GM23248 (cell line): ENCODE results near the gene FAM222B. TPM values are rescaled to one million over a fixed set of nuclear protein-coding genes. Genes with fewer than 3 reads are reported as not detected.

Experiments
- DNase-seq: peaks from one replicate; pipeline ENCODE4 v3.0.0-alpha.2; 2015
- H2AFZ ChIP-seq: fragments of 200-600 bp; sonication (generic); 2 replicates; pipeline ENCODE4 v1.6.1; 2016; ENCODE audit warnings: antibody characterized with exemption
- H3F3A ChIP-seq: fragments of 200-600 bp; sonication (generic); 2 replicates; pipeline ENCODE4 v1.6.1; 2016; ENCODE audit warnings: mild to moderate bottlenecking, antibody characterized with exemption, mixed run types; ENCODE audit not compliant: insufficient read depth
- H3K27ac ChIP-seq: fragments of 200-600 bp; sonication (generic); 2 replicates; pipeline ENCODE4 v1.5.1; 2016; ENCODE audit warnings: mild to moderate bottlenecking
- H3K27me3 ChIP-seq: fragments of 200-600 bp; sonication (generic); replicated peaks from 2 replicates; pipeline ENCODE4 v1.6.1; 2016; ENCODE audit warnings: mild to moderate bottlenecking; ENCODE audit not compliant: insufficient read depth
- H3K36me3 ChIP-seq: fragments of 200-600 bp; sonication (generic); 2 replicates; pipeline ENCODE4 v1.6.1; 2016; ENCODE audit warnings: low read depth, mild to moderate bottlenecking
- H3K4me1 ChIP-seq: fragments of 200-600 bp; sonication (generic); 2 replicates; pipeline ENCODE4 v1.6.1; 2016; ENCODE audit warnings: mild to moderate bottlenecking; ENCODE audit not compliant: insufficient read depth
- H3K4me2 ChIP-seq: fragments of 200-600 bp; sonication (generic); one replicate; pipeline ENCODE4 v1.6.1; 2016; ENCODE audit warnings: mild to moderate bottlenecking; ENCODE audit not compliant: unreplicated experiment
- H3K4me3 ChIP-seq: fragments of 200-600 bp; sonication (generic); 2 replicates; pipeline ENCODE4 v1.5.1; 2016; ENCODE audit warnings: mild to moderate bottlenecking
- H3K79me2 ChIP-seq: fragments of 200-600 bp; sonication (generic); 2 replicates; pipeline ENCODE4 v1.6.1; 2016; ENCODE audit warnings: mild to moderate bottlenecking; ENCODE audit not compliant: insufficient read depth
- H3K9ac ChIP-seq: fragments of 200-600 bp; sonication (generic); 2 replicates; pipeline ENCODE4 v1.6.1; 2016; ENCODE audit warnings: mild to moderate bottlenecking
- H3K9me2 ChIP-seq: fragments of 200-600 bp; sonication (generic); 2 replicates; pipeline ENCODE4 v1.6.1; 2016; ENCODE audit warnings: mixed run types, mild to moderate bottlenecking, moderate library complexity; ENCODE audit not compliant: insufficient read depth
- H3K9me3 ChIP-seq: fragments of 200-600 bp; sonication (generic); one replicate; pipeline ENCODE4 v1.6.1; 2017; ENCODE audit warnings: low read depth
- H4K20me1 ChIP-seq: fragments of 200-600 bp; sonication (generic); 2 replicates; pipeline ENCODE4 v1.6.0; 2016; ENCODE audit not compliant: insufficient read depth
- EZH2 ChIP-seq: fragments of 200-600 bp; sonication (generic); IDR thresholded peaks from 2 replicates; pipeline ENCODE4 v1.6.1; 2018; ENCODE audit warnings: antibody characterized with exemption, mild to moderate bottlenecking; ENCODE audit not compliant: insufficient read depth, poor library complexity, severe bottlenecking
- EZH2phosphoT487 ChIP-seq: fragments of 200-600 bp; sonication (generic); IDR thresholded peaks from 2 replicates; pipeline ENCODE4 v1.6.1; 2018; ENCODE audit warnings: antibody characterized with exemption, moderate library complexity, mild to moderate bottlenecking, low read depth; ENCODE audit not compliant: insufficient read depth
- WGBS, 2 experiments: methylation state at CpG; one replicate each; pipeline ENCODE4 v1.1.6; 2015 to 2017; ENCODE audit warnings: low lambda C conversion rate in 2 of 2, low coverage in 1 of 2; ENCODE audit errors: missing lambda C conversion rate in 2 of 2; 5-methylcytosine and 5-hydroxymethylcytosine counted together
- in situ Hi-C: fragments of 300-500 bp; cut with MboI; formaldehyde crosslinking; loops from 2 replicates; pipeline ENCODE4 v1.15.0; 2020
- polyA plus RNA-seq: library from polyadenylated mRNA; unstranded; fragments of >200 nt; fragmentation: Nextera tagmentation; extraction: Ambion mirVana; gene quantifications from 2 replicates; pipeline ENCODE4 v1.2.1, GENCODE V29; 2016
- total RNA-seq: library from RNA; depleted of rRNA; stranded (reverse); fragments of >200 nt; shearing (Covaris generic); gene quantifications from 2 replicates; pipeline ENCODE4 v1.2.3, GENCODE V29; 2014

Gene FAM222B
- total and polyA plus RNA-seq, 2 experiments from 2014 or later, result 7.6 to 11.1 TPM

DNA sequence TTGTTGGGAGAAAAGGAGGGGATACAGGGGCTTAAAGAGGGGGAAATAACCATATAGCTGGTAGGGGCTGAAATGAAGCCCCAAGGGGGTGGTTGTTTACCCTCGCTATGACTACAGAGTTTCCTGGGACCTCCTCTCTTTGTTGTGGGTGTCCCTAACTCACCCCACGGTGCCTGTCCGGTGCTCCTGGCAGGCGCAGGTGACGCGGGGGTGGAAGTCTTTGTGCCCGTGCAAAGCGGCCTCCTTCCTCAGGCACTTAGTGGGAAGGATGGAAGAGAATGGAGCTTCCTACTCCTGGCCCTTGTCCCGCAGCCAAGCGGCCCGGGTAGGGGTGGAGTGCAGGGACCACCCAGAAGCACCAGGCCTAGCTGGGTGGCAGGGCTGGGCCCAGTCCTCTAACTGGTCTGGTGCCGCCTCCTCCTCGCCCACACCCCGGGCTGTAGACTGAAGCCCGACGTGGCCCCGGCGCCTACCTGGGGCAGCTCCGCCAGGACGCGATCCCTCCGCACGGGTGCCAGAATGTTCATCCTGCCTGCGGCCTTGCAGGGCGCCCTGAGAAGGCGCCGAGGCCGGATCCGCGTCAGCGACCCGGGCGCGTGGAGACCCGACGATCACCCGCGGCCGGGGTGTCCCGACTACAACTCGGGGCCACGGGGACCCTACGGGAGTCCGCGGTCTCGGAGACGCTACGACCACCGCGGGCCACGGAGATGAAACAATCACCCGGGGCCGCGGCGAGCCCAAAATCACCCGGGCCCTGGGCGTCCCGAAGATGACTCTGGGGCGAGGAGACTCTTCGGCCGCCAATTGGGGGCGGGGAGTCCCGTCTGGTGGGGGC, 125.6 kb downstream of the FAM222B start:
- Histone ChIP-seq H3K9ac (peak overlapping the region; percentile 93), H3K27ac (peak overlapping the region; percentile 87), H3K79me2 (peaks cover 50% of the 10 kb centered on the region), H4K20me1 (no peaks in the 10 kb centered on the region), H3F3A (peaks cover 31% of the 10 kb centered on the region), H3K4me2 (peak overlapping the region; percentile 93), H3K9me3 (no peaks in the 10 kb centered on the region), H3K27me3 (no peaks in the 10 kb centered on the region), H3K4me3 (peak overlapping the region; percentile 83), H3K36me3 (peaks cover 24% of the 10 kb centered on the region; the same call in 1 of the 2 replicates), H3K9me2 (no peaks in the 10 kb centered on the region), H3K4me1 (peaks cover 21% of the 10 kb centered on the region), H2AFZ (peak overlapping the region; percentile 53)
- in situ Hi-C loops, result no loop called here
- peak; percentile 73 for DNase-seq
- no peak for TF ChIP-seq EZH2phosphoT487
- TF ChIP-seq EZH2, result no peak
- WGBS, 2 experiments, result 2% methylated on average over 50 to 61 of the region's 63 CpGs

DNA sequence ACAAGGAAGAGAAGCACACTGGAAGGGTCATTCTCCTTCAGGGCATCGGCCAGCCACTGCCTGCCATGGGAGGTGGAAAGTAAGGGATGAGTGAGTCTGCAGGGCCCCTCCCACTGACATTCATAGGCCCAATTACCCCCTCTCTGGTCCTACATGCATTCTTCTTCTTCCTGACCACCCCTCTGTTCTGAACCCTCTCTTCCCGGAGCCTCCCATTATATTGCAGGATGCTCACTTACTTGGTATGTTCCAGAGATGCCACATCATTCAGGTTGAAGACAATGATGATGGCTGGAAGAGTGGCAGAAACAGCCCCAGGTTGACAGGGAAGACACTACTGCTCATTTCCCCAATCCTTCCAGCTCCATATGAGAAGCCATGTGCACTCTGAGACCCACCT, 127.4 kb downstream of the FAM222B start:
- in situ Hi-C loops, result no loop called here

DNA sequence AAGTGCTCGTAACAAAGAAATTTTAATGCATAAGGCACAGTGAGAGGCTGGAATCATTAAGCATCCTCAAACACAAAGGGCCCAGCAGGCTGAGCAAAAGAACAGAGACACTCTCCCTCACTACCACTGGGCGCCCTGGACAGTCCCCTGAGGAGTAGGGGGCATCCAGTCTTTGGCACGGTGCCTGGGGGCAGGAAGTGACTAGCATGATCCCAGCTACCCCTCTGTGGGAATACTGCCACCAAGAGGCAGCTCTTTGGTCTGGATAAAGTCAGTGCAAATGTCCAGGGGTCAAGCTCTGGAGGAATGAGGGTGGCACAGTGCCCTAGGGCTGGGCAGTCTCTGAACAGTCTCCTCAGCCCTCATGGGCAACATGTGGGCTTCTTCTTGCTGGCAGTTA, 128.3 kb downstream of the FAM222B start:
- H2AFZ ChIP-seq, result no peak overlapping the region
- H3K4me2 ChIP-seq, result no peak overlapping the region
- H3K9me3 ChIP-seq, result no peaks in the 10 kb centered on the region
- 67 to 70% methylated on average over 3 of the region's 3 CpGs for WGBS, 2 experiments
- in situ Hi-C loops, result no loop called here
- H3K79me2 ChIP-seq, result peaks cover 28% of the 10 kb centered on the region
- H4K20me1 ChIP-seq, result no peaks in the 10 kb centered on the region
- H3K27me3 ChIP-seq, result no peaks in the 10 kb centered on the region
- no peaks in the 10 kb centered on the region for H3K9me2 ChIP-seq
- H3K27ac ChIP-seq, result no peak overlapping the region
- H3K4me3 ChIP-seq, result no peak overlapping the region
- no peak overlapping the region for H3K9ac ChIP-seq
- DNase-seq, result no peak
- peaks cover 18% of the 10 kb centered on the region for H3K4me1 ChIP-seq
- H3F3A ChIP-seq, result peaks cover 27% of the 10 kb centered on the region
- TF ChIP-seq EZH2, result no peak
- TF ChIP-seq EZH2phosphoT487, result no peak
- 0 out of 2 replicates have a peak, but pooled peaks cover 12% of the 10 kb centered on the region for H3K36me3 ChIP-seq

More for the DNA sequence above, 127.4 kb downstream of the FAM222B start:
- Histone ChIP-seq H3K9me3 (no peaks in the 10 kb centered on the region), H3F3A (peaks cover 22% of the 10 kb centered on the region), H2AFZ (no peak overlapping the region), H3K27me3 (no peaks in the 10 kb centered on the region), H3K79me2 (peaks cover 32% of the 10 kb centered on the region), H4K20me1 (no peaks in the 10 kb centered on the region), H3K4me3 (no peak overlapping the region), H3K4me1 (peaks cover 18% of the 10 kb centered on the region), H3K27ac (no peak overlapping the region), H3K4me2 (no peak overlapping the region), H3K36me3 (0 out of 2 replicates have a peak, but pooled peaks cover 12% of the 10 kb centered on the region), H3K9me2 (no peaks in the 10 kb centered on the region), H3K9ac (no peak overlapping the region)
- no peak for TF ChIP-seq EZH2
- no peak for DNase-seq
- WGBS, 2 experiments, result 89 to 100% methylated on average over 2 of the region's 2 CpGs

DNA sequence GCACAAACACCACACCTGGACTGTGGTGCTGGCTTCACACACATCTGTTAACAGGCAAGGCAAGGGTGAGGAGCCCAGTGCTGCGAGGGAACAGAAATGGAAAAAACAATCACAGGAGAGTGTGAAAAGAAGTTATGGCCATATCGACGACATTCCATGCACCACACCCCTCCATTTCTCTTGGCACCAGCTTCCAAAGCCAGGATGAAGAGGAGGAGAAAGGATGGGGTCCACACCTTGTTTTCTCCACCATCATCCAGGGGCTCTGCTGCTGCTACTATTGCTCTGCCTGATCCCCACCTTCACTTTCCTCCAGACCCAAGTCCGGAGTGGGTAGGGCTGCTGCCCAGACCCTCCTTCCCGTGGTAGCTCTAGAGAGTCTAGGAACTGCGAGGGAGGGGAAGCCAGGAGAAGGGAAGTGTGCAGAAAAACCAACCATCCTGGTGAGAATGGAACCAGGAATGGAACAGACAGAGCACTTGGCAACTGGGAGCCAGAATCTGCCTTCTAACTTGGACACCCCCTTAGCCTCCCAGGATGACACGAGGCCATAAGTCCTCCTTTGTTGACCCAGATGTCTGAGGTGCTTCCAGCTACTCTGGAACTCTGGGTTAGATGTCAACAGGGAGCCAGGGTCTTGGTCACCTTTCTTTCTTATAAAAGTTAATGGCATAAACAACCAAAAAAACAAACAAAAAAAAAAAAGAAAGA, 129.7 kb downstream of the FAM222B start:
- Histone ChIP-seq H3K27me3 (no peaks in the 10 kb centered on the region), H3F3A (peaks cover 21% of the 10 kb centered on the region), H3K4me3 (no peak overlapping the region), H4K20me1 (no peaks in the 10 kb centered on the region), H3K79me2 (peaks cover 28% of the 10 kb centered on the region), H3K9ac (no peak overlapping the region), H3K4me2 (no peak overlapping the region), H3K4me1 (peaks cover 7% of the 10 kb centered on the region; the same call in 1 of the 2 replicates), H3K27ac (no peak overlapping the region), H2AFZ (no peak overlapping the region), H3K9me2 (no peaks in the 10 kb centered on the region), H3K36me3 (0 out of 2 replicates have a peak, but pooled peaks cover 12% of the 10 kb centered on the region), H3K9me3 (no peaks in the 10 kb centered on the region)
- in situ Hi-C loops, result no loop called here
- no peak for DNase-seq
- TF ChIP-seq EZH2 (no peak), EZH2phosphoT487 (no peak)
- WGBS, 2 experiments, result 81 to 84% methylated on average over 7 of the region's 7 CpGs
